ENCODE data around the gene PRAMEF7.
"Not testable (repeated sequence)": the region's sequence is repeated elsewhere in the genome, so short reads cannot be mapped to it uniquely, and the experiment has no call there.

PRAMEF7 gene

DNA sequence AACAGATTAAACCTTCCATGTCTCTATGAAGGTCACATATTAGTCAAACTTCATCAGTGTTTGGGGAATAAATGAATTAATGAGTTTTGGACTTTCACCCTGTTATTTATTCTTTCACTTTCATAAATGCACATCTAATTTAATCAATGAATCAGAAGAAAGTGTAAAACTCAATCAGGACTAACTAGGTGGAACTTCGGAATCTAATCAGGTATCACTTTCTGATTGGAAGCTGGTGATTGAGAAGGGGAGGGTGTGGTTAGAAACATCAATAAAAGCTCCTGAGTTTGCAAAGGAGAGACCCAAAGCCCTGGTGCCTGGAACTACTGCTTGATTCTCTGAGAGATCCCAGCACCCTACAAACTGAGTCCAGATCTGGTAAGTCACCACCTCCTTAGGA lies at the start of gene PRAMEF7:
Gene PRAMEF7 (plus strand): TSS at position 301 of the 400 bp plus-strand sequence. CDS start 1,083 bp downstream, outside the sequence.
- DNase-seq (ENCODE audit: low read depth in 1 of 2, low spot score in 1 of 2), result not testable (repeated sequence)

DNA sequence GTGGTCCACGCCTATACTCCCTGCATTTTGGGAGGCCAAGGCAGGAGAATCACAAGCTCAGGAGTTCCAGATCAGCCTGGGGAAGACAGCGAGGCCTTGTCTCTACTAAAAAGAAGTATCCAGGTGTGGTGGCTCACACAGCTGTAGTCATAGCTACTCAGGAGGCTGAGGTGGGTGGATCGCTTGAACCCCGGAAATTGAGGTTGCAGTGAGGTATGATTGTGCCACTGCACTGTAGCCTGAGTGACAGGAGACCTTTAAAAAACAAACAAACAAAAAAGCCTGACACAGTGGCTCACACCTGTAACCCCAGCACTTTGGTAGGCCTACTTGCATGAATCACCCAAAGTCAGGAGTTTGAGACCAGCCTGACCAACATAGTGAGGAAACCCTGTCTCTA lies 38.0 kb upstream of the PRAMEF7 start:
- not testable (repeated sequence) for DNase-seq (ENCODE audit: low read depth in 1 of 2, low spot score in 1 of 2)

DNA sequence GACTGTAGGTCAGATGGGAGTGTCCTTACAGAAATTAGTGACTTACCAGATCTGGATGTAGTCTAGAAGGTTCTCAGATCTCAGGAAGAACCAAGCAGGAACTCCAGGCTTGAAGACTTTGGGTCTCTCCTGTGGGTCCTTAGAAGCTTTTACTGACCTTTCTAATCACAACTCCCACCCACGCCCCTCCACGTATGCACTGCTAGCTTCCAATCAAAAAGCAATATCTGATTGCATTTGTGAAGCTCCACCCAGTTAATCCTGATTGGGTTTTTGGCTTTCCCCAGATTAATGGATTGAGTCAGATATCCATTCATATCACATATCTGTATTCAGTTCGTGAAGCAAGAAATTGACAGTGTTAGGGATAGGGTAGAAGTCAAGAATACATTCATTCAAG lies 30.3 kb upstream of the PRAMEF7 start, which contains the start of gene PRAMEF4:
Gene PRAMEF4 (minus strand): TSS at position 101 of the 400 bp plus-strand sequence. CDS start 2,807 bp downstream, outside the sequence.
- not testable (repeated sequence) for DNase-seq (ENCODE audit: low read depth in 1 of 2, low spot score in 1 of 2)

DNA sequence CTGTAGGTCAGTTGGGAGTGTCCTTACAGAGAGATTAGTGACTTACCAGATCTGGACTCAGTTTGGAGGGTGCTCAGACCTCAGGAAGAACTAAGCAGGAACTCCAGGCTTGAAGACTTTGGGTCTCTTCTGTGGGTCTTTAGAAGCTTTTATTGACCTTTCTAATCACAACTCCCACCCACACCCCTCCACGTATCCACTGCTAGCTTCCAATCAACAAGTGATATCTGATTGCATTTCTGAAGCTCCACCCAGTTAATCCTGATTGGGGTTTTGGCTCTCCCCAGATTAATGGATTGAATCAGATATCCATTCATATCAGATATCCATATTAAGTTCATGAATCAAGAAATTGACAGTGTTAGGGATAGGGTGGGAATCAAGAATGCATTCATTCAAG lies 18.2 kb upstream of the PRAMEF7 start, which contains the start of gene PRAMEF10:
Gene PRAMEF10 (minus strand): TSS at position 101 of the 400 bp plus-strand sequence. CDS start 2,423 bp downstream, outside the sequence.
- DNase-seq (ENCODE audit: low read depth in 1 of 2, low spot score in 1 of 2), result not testable (repeated sequence)

DNA sequence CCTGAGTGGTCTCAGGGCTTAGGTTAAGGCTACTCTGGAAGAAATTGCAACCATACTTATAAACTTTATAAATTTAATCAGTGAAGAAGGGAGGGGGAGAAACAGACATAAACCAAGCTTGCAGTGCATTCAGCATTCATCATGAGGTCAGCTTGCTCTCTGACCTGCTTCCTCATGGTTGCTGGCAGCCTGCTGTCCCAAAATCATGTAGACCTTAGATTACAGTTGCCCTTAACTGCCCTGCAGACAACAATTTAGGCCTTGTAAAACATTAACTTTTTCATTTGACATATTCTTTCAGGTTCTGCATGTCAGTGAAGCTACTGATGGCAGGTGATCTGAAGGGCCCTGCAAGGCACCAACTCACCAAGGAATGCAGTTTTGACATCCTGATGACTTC lies 17.2 kb upstream of the PRAMEF7 start:
- DNase-seq (ENCODE audit: low read depth in 1 of 2, low spot score in 1 of 2), result not testable (repeated sequence)

DNA sequence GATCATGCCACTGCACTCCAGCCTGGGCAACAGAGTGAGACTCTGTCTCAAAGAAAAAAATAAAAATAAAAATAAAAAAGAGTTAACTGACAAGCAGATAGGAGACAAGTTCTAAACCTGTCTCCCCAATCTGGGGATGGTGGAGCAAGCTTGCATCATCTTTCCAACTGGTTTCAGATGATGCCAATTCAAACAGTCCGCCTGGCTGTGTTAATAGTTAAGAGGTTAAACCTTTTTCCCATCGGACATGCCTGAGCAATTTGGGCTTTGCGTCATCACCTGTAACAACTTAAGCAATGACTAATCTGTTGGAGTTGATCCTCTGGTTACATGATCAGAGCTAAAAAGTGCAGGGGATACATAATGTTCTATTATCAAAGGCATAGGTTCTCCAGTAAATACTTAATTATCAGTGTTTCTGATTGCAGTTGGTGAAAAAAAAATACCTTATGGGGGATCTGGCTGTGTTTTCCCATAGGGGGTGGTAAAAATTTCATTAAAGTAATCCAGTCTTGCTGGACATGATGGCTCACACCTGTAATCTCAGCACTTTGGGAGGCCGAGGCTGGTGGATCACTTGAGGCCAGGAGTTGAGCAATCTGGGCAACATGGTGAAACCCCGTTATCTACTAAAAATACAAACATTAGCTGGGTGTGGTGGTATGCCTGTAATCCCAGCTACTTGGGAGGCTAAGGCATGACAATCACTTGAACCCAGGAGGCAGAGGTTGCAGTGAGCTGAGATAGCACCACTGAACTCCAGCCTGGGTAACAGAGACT lies 12.4 kb upstream of the PRAMEF7 start:
- not testable (repeated sequence) for DNase-seq (ENCODE audit: low read depth in 1 of 2, low spot score in 1 of 2)

DNA sequence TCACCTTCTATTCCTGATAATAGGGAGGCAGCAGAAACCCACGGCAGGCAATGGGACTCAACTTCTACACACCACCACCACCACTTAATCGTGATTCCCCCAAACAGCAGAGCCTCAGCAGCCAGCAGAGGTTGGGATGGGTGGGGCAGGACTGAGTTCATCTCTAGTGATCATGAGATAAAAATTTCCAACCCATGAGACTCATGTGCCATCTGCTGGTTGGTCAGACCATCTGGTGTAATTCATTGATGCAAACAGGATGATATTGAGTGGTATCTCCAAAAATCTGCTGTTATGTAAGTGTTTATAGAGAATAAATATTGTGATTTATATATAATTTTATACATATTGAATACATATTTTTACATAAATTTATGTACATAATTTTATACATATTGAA lies 5.3 kb downstream of the PRAMEF7 start:
- DNase-seq (ENCODE audit: low read depth in 1 of 2, low spot score in 1 of 2), result not testable (repeated sequence)

DNA sequence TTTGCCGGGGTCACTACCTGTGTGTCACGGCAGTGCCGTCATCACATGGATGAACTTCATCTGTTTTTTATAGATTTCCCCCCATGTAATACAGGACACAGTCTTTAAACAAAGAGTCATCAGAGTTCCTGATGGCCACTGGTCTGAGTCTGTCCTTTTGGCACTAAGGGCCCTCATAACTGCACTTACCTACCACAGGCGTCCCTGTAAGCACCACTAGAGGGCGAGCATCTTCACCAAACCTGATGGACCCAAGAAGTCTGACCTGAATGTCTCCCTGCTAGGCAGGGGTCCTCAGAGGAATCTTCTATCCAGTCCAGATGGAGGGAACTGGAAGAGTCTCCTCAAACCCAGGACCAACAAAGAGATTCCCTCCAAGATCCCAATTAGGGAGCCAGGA lies 8.0 kb downstream of the PRAMEF7 start:
- DNase-seq (ENCODE audit: low read depth in 1 of 2, low spot score in 1 of 2), result not testable (repeated sequence)

DNA sequence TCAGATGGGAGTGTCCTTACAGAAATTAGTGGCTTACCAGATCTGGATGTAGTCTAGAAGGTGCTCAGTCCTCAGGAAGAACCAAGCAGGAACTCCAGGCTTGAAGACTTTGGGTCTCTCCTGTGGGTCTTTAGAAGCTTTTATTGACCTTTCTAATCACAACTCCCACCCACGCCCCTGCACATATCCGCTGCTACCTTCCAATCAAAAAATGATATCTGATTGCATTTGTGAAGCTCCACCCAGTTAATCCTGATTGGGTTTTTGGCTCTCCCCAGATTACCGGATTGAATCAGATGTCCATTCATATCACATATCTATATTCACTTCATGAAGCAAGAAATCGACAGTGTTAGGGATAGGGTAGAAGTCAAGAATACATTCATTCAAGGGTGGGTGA lies 31.1 kb downstream of the PRAMEF7 start, which contains the start of gene PRAMEF6:
Gene PRAMEF6 (minus strand): TSS at position 101 of the 400 bp plus-strand sequence. CDS start 5,062 bp downstream, outside the sequence.
- not testable (repeated sequence) for DNase-seq (ENCODE audit: low read depth in 1 of 2, low spot score in 1 of 2)
